B cell (primary cell): ENCODE data around the gene ARHGEF19. TPM values are rescaled to one million over a fixed set of nuclear protein-coding genes. Genes with fewer than 3 reads are reported as not detected.

Experiments used
- ATAC-seq: fragments of 200-7000 bp; cut with Tn5 transposase; one replicate; pipeline ENCODE4 v1.10.0; 2021; ENCODE audit warnings: low read depth, mild to moderate bottlenecking, moderate number of reproducible peaks, moderate library complexity
- CTCF ChIA-PET: fragments of 350-600 bp; sonication (Branson Sonifier 250); formaldehyde crosslinking; loops from one replicate; lab custom pipeline; 2021; ENCODE audit warnings: antibody characterized with exemption, inconsistent platforms; lab: Charles Lee
- POLR2A ChIA-PET: fragments of 350-600 bp; sonication (Branson Sonifier 250); formaldehyde crosslinking; loops from one replicate; lab custom pipeline; 2021; ENCODE audit warnings: antibody characterized with exemption; lab: Charles Lee
- DNase-seq: peaks from one replicate; pipeline ENCODE4 v3.0.0; 2013
- H2AFZ ChIP-seq: 2 replicates; pipeline ENCODE4 v1.6.1; 2012; ENCODE audit warnings: mild to moderate bottlenecking, low read depth, low read length; ENCODE audit not compliant: insufficient read depth, poor library complexity, severe bottlenecking
- H3K27ac ChIP-seq, 2 donors: 1 replicate in 1 of 2; 2 replicates in 1 of 2; pipeline ENCODE4 v1.5.1; 2012 to 2013; ENCODE audit warnings: low read length in 2 of 2, mild to moderate bottlenecking in 2 of 2, moderate library complexity in 1 of 2
- H3K27me3 ChIP-seq, 4 experiments: fragments of 200-600 bp in 1 of 4; sonication (generic) in 1 of 4; replicated peaks in 1 of 4; 1 replicate in 2 of 4; 2 replicates in 2 of 4; pipeline versions ENCODE4 v1.6.1 to v1.7.0; 2013 to 2016; ENCODE audit warnings: low read length in 3 of 4, mild to moderate bottlenecking in 2 of 4, mixed read lengths in 1 of 4, moderate library complexity in 1 of 4; ENCODE audit not compliant: insufficient read depth in 4 of 4, control insufficient read depth in 3 of 4; ENCODE audit errors: control extremely low read depth in 1 of 4
- H3K36me3 ChIP-seq, 2 experiments: replicated peaks in 1 of 2; 1 replicate in 1 of 2; 2 replicates in 1 of 2; pipeline versions ENCODE4 v1.6.1 to v1.7.1; 2013; ENCODE audit warnings: low read length in 1 of 2; ENCODE audit not compliant: insufficient read depth in 2 of 2, control insufficient read depth in 1 of 2; ENCODE audit errors: control extremely low read depth in 1 of 2, extremely low read depth in 1 of 2
- H3K4me1 ChIP-seq, 2 donors: fragments of 200-600 bp in 1 of 2; sonication (generic) in 1 of 2; 1 replicate in 1 of 2; 2 replicates in 1 of 2; pipeline versions ENCODE4 v1.5.1 to v1.6.1; 2013 to 2017; ENCODE audit warnings: low read length in 2 of 2; ENCODE audit not compliant: control insufficient read depth in 2 of 2, insufficient read depth in 2 of 2
- H3K4me2 ChIP-seq: replicated peaks from 2 replicates; pipeline ENCODE3; 2012; ENCODE audit warnings: mild to moderate bottlenecking, low read depth, low read length; ENCODE audit not compliant: poor library complexity, severe bottlenecking
- H3K4me3 ChIP-seq, 5 experiments: fragments of 200-600 bp in 1 of 5; sonication (generic) in 1 of 5; 1 replicate in 3 of 5; 2 replicates in 2 of 5; pipeline versions ENCODE4 v1.5.1 to v1.7.0; 2011 to 2016; ENCODE audit warnings: low read length in 4 of 5, mild to moderate bottlenecking in 4 of 5, low read depth in 2 of 5, control low read depth in 1 of 5, moderate library complexity in 1 of 5; ENCODE audit not compliant: insufficient read depth in 1 of 5; ENCODE audit errors: control extremely low read depth in 1 of 5, extremely low read depth in 1 of 5
- H3K79me2 ChIP-seq: fragments of 200-600 bp; sonication (generic); one replicate; pipeline ENCODE4 v1.6.0; 2016; ENCODE audit warnings: low read length; ENCODE audit not compliant: control insufficient read depth, insufficient read depth
- H3K9ac ChIP-seq: fragments of 200-600 bp; sonication (generic); 2 replicates; pipeline ENCODE4 v1.6.1; 2017; ENCODE audit warnings: mild to moderate bottlenecking, low read length, moderate library complexity
- H3K9me3 ChIP-seq, 3 donors: one replicate each; pipeline versions ENCODE4 v1.6.1 to v1.7.1; 2013; ENCODE audit warnings: low read length in 2 of 3; ENCODE audit not compliant: control insufficient read depth in 2 of 3, insufficient read depth in 1 of 3; ENCODE audit errors: control extremely low read depth in 1 of 3
- H4K20me1 ChIP-seq: 2 replicates; pipeline ENCODE4 v1.6.0; 2012; ENCODE audit warnings: mild to moderate bottlenecking, low read length; ENCODE audit not compliant: insufficient read depth, control insufficient read depth, poor library complexity, severe bottlenecking
- H3K27ac Mint-ChIP-seq: one replicate; pipeline ENCODE4 v1.8.0; 2021; ENCODE audit warnings: mixed read lengths
- H3K27me3 Mint-ChIP-seq: one replicate; pipeline ENCODE4 v1.8.0; 2021; ENCODE audit warnings: mixed read lengths
- H3K4me1 Mint-ChIP-seq: one replicate; pipeline ENCODE4 v1.8.0; 2021; ENCODE audit warnings: mixed read lengths
- H3K4me3 Mint-ChIP-seq: one replicate; pipeline ENCODE4 v1.8.0; 2021; ENCODE audit warnings: mixed read lengths
- H3K9me3 Mint-ChIP-seq: one replicate; pipeline ENCODE4 v1.8.0; 2022; ENCODE audit warnings: mixed read lengths; ENCODE audit not compliant: insufficient read depth
- CTCF ChIP-seq: fragments of 200-600 bp; IDR thresholded peaks from one replicate; pipeline ENCODE4 v1.8.0; 2022; ENCODE audit warnings: antibody characterized with exemption, mild to moderate bottlenecking
- EZH2 ChIP-seq: IDR thresholded peaks from 2 replicates; pipeline ENCODE4 v1.6.1; 2012; ENCODE audit warnings: borderline replicate concordance, low read depth, mild to moderate bottlenecking, moderate library complexity, low read length; ENCODE audit not compliant: insufficient read depth, poor library complexity, severe bottlenecking
- WGBS: methylation state at CpG from one replicate; pipeline ENCODE4 v1.1.5; 2013; ENCODE audit warnings: missing lambda C conversion rate; ENCODE audit not compliant: insufficient coverage; 5-methylcytosine and 5-hydroxymethylcytosine counted together
- intact Hi-C: fragments of 100-400 bp; cut with micrococcal nuclease; formaldehyde crosslinking; loops from one replicate; pipeline ENCODE4 v1.10.0; 2022
- polyA plus RNA-seq: library from polyadenylated mRNA; depleted of rRNA; stranded (reverse); fragments of >200 nt; gene quantifications from 2 replicates; pipeline ENCODE4 v1.2.3, GENCODE V29; 2012
- total RNA-seq, 2 donors: library from RNA; stranded (reverse); fragments of 120-200 nt in 1 of 2; gene quantifications; 1 replicate in 1 of 2; 2 replicates in 1 of 2; pipeline versions ENCODE4 v1.2.3 to v1.2.4, GENCODE V29; 2013 to 2022

The ARHGEF19 gene
- total and polyA plus RNA-seq, 2 donors (not counting 1 experiment from before 2014, with no cell fraction given): 13.9 to 20.9 TPM

GRCh38 chr1:16165073-16165364 is 47.4 kb downstream of the ARHGEF19 start:
- Histone ChIP-seq H4K20me1 (no peaks in the 10 kb centered on the region), H3K4me2 (no peak overlapping the region), H3K4me3 (no peak overlapping the region), H3K27me3 (peaks cover 0 to 5% (median 1%) of the 10 kb centered on the region in 4 experiments), H3K9ac (no peak overlapping the region), H3K27ac (no peak overlapping the region), H3K36me3 (no peaks in the 10 kb centered on the region), H2AFZ (no peak overlapping the region), H3K79me2 (no peaks in the 10 kb centered on the region), H3K4me1 (peaks cover 26 to 36% of the 10 kb centered on the region in 2 donors), H3K9me3 (peaks cover 0 to 2% (median 0%) of the 10 kb centered on the region in 3 donors)
- intact Hi-C loops: no loop called here
- CTCF ChIA-PET: interaction anchor here (1.0 to 1.9 kb wide), 2 partner anchors 83 to 86 kb away, joined by 4 to 5 read pairs; no protein-coding TSS in a partner anchor
- ATAC-seq: no peak
- Mint-ChIP-seq H3K4me3 (no peak overlapping the region), H3K27ac (no peak overlapping the region), H3K9me3 (no peaks in the 10 kb centered on the region), H3K4me1 (peaks cover 27% of the 10 kb centered on the region), H3K27me3 (peaks cover 3% of the 10 kb centered on the region)
- 54% methylated on average over 4 of the region's 5 CpGs for WGBS
- POLR2A ChIA-PET: interaction anchor here (0.6 kb wide), 1 partner anchor 14 kb away, joined by 3 read pairs; no protein-coding TSS in a partner anchor
- no peak for DNase-seq
- no peak for TF ChIP-seq CTCF
- no peak for TF ChIP-seq EZH2

GRCh38 chr1:16164213-16165072 is 48.0 kb downstream of the ARHGEF19 start:
- H3K27me3 ChIP-seq: peaks cover 0 to 3% (median 0%) of the 10 kb centered on the region in 4 experiments
- no peak overlapping the region for H3K9ac ChIP-seq
- Mint-ChIP-seq H3K4me1 (peaks cover 26% of the 10 kb centered on the region), H3K4me3 (no peak overlapping the region), H3K27me3 (peaks cover 3% of the 10 kb centered on the region), H3K27ac (peak overlapping the region; percentile 20), H3K9me3 (no peaks in the 10 kb centered on the region)
- H3K4me1 ChIP-seq: peaks cover 25 to 33% of the 10 kb centered on the region in 2 donors
- H3K36me3 ChIP-seq: no peaks in the 10 kb centered on the region
- TF ChIP-seq CTCF: no peak
- TF ChIP-seq EZH2: no peak
- no peaks in the 10 kb centered on the region for H4K20me1 ChIP-seq
- POLR2A ChIA-PET: no interaction called here
- CTCF ChIA-PET: interaction anchor here (0.6 to 1.9 kb wide), 5 partner anchors 20 to 199 kb away, joined by 3 to 5 read pairs (median 4); no protein-coding TSS in a partner anchor
- no peak overlapping the region for H3K4me2 ChIP-seq
- H3K9me3 ChIP-seq: peaks cover 0 to 2% (median 0%) of the 10 kb centered on the region in 3 donors
- ATAC-seq: no peak
- DNase-seq: no peak
- no peak overlapping the region for H2AFZ ChIP-seq
- no peaks in the 10 kb centered on the region for H3K79me2 ChIP-seq
- WGBS: 86% methylated on average over 9 of the region's 17 CpGs
- no peak overlapping the region for H3K27ac ChIP-seq
- intact Hi-C loops: no loop called here
- H3K4me3 ChIP-seq: no peak overlapping the region
